Loucy (cell line): ENCODE results near the gene OSR1.

Experiments
- H2AFZ ChIP-seq: fragments of 200-600 bp; sonication (generic); 2 replicates; pipeline ENCODE4 v1.6.0; 2016; ENCODE audit warnings: antibody characterized with exemption, mild to moderate bottlenecking, low read length, moderate library complexity
- H3F3A ChIP-seq: fragments of 200-600 bp; 2 replicates; pipeline ENCODE4 v1.6.0; 2016; ENCODE audit warnings: antibody characterized with exemption, low read depth, mild to moderate bottlenecking
- H3K27me3 ChIP-seq: fragments of 200-600 bp; sonication (generic); 2 replicates; pipeline ENCODE4 v1.6.1; 2014; ENCODE audit warnings: low read length, mild to moderate bottlenecking; ENCODE audit not compliant: insufficient read depth, poor library complexity, severe bottlenecking
- H3K36me3 ChIP-seq: fragments of 200-600 bp; sonication (generic); 2 replicates; pipeline ENCODE4 v1.6.1; 2016; ENCODE audit warnings: low read length; ENCODE audit not compliant: insufficient read depth
- H3K4me1 ChIP-seq: fragments of 200-600 bp; sonication (generic); 2 replicates; pipeline ENCODE4 v1.5.1; 2014; ENCODE audit warnings: low read length, mild to moderate bottlenecking; ENCODE audit not compliant: insufficient read depth, poor library complexity, severe bottlenecking
- H3K4me2 ChIP-seq: fragments of 200-600 bp; sonication (generic); 2 replicates; pipeline ENCODE4 v1.6.0; 2014; ENCODE audit warnings: antibody characterized with exemption, low read length, low read depth, mild to moderate bottlenecking; ENCODE audit not compliant: poor library complexity, severe bottlenecking
- H3K4me3 ChIP-seq: fragments of 200-600 bp; sonication (generic); 2 replicates; pipeline ENCODE4 v1.5.1; 2014; ENCODE audit warnings: low read length, mild to moderate bottlenecking, mixed read lengths; ENCODE audit not compliant: poor library complexity, severe bottlenecking
- H3K79me2 ChIP-seq: fragments of 200-600 bp; sonication (generic); 2 replicates; pipeline ENCODE4 v1.6.1; 2014; ENCODE audit warnings: low read length; ENCODE audit not compliant: insufficient read depth
- H3K9ac ChIP-seq: fragments of 200-600 bp; sonication (generic); 2 replicates; pipeline ENCODE4 v1.6.0; 2014; ENCODE audit warnings: mild to moderate bottlenecking, low read depth, low read length, moderate library complexity; ENCODE audit not compliant: poor library complexity, severe bottlenecking
- H3K9me2 ChIP-seq: fragments of 200-600 bp; sonication (generic); replicated peaks from 2 replicates; pipeline ENCODE4 v1.6.1; 2016; ENCODE audit warnings: low read depth, low read length, mixed read lengths
- H3K9me3 ChIP-seq: fragments of 200-600 bp; sonication (generic); 2 replicates; pipeline ENCODE4 v1.6.1; 2014; ENCODE audit warnings: mild to moderate bottlenecking, antibody characterized with exemption, low read length, low read depth; ENCODE audit not compliant: insufficient read depth
- H4K20me1 ChIP-seq: fragments of 200-600 bp; sonication (generic); 2 replicates; pipeline ENCODE4 v1.6.0; 2014; ENCODE audit warnings: antibody characterized with exemption, low read length, mild to moderate bottlenecking; ENCODE audit not compliant: insufficient read depth, poor library complexity, severe bottlenecking
- CTCF ChIP-seq: fragments of 200-600 bp; sonication (generic); conservative IDR thresholded peaks from 2 replicates; pipeline ENCODE4 v1.5.1; 2014; ENCODE audit warnings: mild to moderate bottlenecking, antibody characterized with exemption, low read length
- EZH2phosphoT487 ChIP-seq: fragments of 200-600 bp; IDR thresholded peaks from 2 replicates; pipeline ENCODE4 v1.6.1; 2018; ENCODE audit warnings: antibody characterized with exemption, mild to moderate bottlenecking, moderate library complexity, borderline replicate concordance

OSR1 gene

GRCh38 chr2:19350678-19351401, 7.6 kb downstream of the OSR1 start:
- Histone ChIP-seq H3K9ac (no peak overlapping the region), H2AFZ (no peak overlapping the region), H3F3A (no peaks in the 10 kb centered on the region), H3K27me3 (no peaks in the 10 kb centered on the region), H3K4me3 (no peak overlapping the region), H3K79me2 (peaks cover 17% of the 10 kb centered on the region; the same call in 1 of the 2 replicates), H3K4me1 (peaks cover 7% of the 10 kb centered on the region), H3K4me2 (no peak overlapping the region), H3K36me3 (no peaks in the 10 kb centered on the region), H3K9me3 (no peaks in the 10 kb centered on the region), H4K20me1 (no peaks in the 10 kb centered on the region), H3K9me2 (no peaks in the 10 kb centered on the region)
- TF ChIP-seq EZH2phosphoT487 (no peak), CTCF (no peak)

GRCh38 chr2:19349911-19350677, 8.3 kb downstream of the OSR1 start:
- Histone ChIP-seq H4K20me1 (no peaks in the 10 kb centered on the region), H3K27me3 (no peaks in the 10 kb centered on the region), H3K4me3 (no peak overlapping the region), H3K4me2 (no peak overlapping the region), H3K4me1 (peaks cover 7% of the 10 kb centered on the region), H3K9me3 (no peaks in the 10 kb centered on the region), H3K36me3 (no peaks in the 10 kb centered on the region), H3K9ac (no peak overlapping the region), H3F3A (no peaks in the 10 kb centered on the region), H2AFZ (no peak overlapping the region), H3K79me2 (peaks cover 17% of the 10 kb centered on the region; the same call in 1 of the 2 replicates), H3K9me2 (no peaks in the 10 kb centered on the region)
- TF ChIP-seq CTCF (peak; percentile 79), EZH2phosphoT487 (no peak)

- H3K9ac ChIP-seq = peak overlapping the region; percentile 95
- H3K9me3 ChIP-seq = no peaks in the 10 kb centered on the region
- peak overlapping the region; percentile 92 for H3K4me3 ChIP-seq
- no peaks in the 10 kb centered on the region for H3F3A ChIP-seq
- H3K27me3 ChIP-seq = no peaks in the 10 kb centered on the region
- H2AFZ ChIP-seq = peak overlapping the region; percentile 98
- no peaks in the 10 kb centered on the region for H4K20me1 ChIP-seq
- H3K79me2 ChIP-seq = peaks cover 17% of the 10 kb centered on the region; the same call in 1 of the 2 replicates
- H3K4me1 ChIP-seq = peaks cover 7% of the 10 kb centered on the region
- no peaks in the 10 kb centered on the region for H3K36me3 ChIP-seq
- no peaks in the 10 kb centered on the region for H3K9me2 ChIP-seq
- H3K4me2 ChIP-seq = peak overlapping the region; percentile 99
- TF ChIP-seq CTCF = no peak
- TF ChIP-seq EZH2phosphoT487 = no peak
Measured at GRCh38 chr2:19348692-19349091, 9.7 kb downstream of the OSR1 start.
